Measurements from ENCODE around the gene ADARB2.

- TF ChIP-seq CTCF (IDR thresholded peaks at IDR 0.05) = no peak
- TF ChIP-seq POLR2A (IDR thresholded peaks at IDR 0.05) = no peak
- no peak for TF ChIP-seq EP300 (IDR thresholded peaks at IDR 0.05)
Observed at GRCh38 chr10:1612908-1613307, 124.4 kb downstream of the ADARB2 start.
